Measurements from ENCODE around the gene POU2F3.

Gene POU2F3

GRCh38 chr11:120365512-120365911 lies 125.6 kb downstream of the POU2F3 start:
- TF ChIP-seq, protein P1, sequence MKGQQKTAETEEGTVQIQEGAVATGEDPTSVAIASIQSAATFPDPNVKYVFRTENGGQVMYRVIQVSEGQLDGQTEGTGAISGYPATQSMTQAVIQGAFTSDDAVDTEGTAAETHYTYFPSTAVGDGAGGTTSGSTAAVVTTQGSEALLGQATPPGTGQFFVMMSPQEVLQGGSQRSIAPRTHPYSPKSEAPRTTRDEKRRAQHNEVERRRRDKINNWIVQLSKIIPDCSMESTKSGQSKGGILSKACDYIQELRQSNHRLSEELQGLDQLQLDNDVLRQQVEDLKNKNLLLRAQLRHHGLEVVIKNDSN (IDR thresholded peaks at IDR 0.05): no peak
- TF ChIP-seq, protein P2, sequence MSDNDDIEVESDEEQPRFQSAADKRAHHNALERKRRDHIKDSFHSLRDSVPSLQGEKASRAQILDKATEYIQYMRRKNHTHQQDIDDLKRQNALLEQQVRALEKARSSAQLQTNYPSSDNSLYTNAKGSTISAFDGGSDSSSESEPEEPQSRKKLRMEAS (IDR thresholded peaks at IDR 0.05): no peak
- no peak for TF ChIP-seq NFIC (IDR thresholded peaks at IDR 0.05)
- no peak for TF ChIP-seq YY1 (IDR thresholded peaks at IDR 0.05; ENCODE audit: low read depth)
- TF ChIP-seq EGR1 (IDR thresholded peaks at IDR 0.05): no peak
